Stimulated activated CD4-positive, alpha-beta T cell treated with anti-CD3 and anti-CD28 coated beads, Interleukin-1b, Interleukin-23, amount 100 ng/mL, for 1 hour (primary cell): ENCODE data around the gene PDIA4.
"Not testable (repeated sequence)": the region's sequence is repeated elsewhere in the genome, so short reads cannot be mapped to it uniquely, and the experiment has no call there.

Experiments used
- DNase-seq, 2 donors: peaks; one replicate each; pipeline ENCODE4 v3.0.0-alpha.2; 2020; ENCODE audit warnings: low read depth in 2 of 2

The PDIA4 gene

DNA sequence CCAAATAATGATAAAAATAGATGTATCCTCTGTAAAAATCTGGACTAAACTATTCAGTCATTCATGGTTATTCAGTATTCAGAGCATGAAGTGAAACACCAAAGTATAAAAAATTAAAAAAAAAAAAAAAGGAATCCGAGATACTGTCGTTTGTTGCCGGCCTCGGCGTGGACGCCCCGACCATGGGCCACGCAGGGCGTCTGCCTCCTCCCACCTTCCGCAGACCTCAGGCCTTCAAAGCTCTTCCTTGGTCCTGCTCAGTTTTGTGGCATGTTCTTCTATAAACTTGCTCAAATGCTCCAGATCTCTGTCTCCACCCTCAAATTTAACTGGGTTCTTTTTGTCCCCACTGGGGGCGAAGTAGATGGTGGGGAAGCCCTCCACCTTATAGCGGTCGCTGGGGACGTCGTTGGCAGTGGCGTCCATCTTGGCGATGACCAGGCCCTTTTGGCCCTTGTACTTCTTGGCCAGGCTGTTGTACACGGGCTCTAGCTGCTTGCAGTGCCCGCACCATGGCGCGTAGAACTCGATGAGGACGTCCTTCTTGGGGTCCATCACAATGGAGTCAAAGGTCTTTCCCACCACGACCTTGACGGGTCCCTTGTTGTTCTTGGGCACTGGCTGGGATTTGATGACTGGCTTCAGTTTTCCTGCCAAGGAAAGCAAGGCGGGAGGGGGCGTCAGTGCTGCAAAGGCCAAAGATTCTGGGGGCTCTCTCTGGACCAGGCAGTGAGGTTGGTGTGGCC lies 24.6 kb downstream of the PDIA4 start:
- no peak for DNase-seq

DNA sequence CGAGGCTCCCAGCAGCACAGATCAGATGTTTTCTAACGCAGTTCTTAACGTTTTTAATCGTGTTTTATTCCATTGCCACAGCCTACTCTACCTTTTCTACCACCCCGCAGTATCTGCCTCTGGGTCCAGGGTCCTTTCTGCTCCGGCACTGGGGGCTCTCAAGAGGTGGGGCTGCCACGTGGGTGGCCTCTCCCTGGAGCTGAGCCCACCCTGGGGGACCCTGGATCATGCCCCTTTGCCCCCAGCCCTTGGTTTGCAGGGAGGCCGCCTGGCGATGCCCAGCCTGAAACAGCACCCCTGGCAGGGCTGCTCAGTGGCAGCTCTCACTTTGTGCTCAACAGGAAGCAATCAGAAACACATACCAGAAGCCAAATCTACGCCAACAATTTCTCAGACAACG lies 25.3 kb downstream of the PDIA4 start:
- no peak for DNase-seq

DNA sequence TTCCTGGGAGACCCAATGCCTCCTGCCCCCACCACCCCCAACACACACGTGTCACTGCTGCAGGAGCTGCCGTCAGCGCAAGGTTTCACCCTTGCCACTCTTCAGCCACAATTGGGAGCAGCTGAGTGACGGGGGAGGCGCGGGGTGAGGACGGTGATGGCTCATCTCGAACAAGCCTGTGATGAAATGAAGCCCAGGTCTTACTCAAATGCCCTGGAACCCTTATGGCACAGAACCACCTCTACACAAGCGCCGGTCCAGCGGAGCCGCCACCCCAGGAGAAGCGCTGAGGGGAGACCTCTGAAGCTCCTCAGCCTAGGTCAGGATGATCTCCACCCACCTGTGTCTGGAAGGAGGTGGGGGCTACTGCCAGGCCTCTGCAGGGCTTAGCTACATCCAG lies 25.7 kb downstream of the PDIA4 start:
- no peak for DNase-seq

DNA sequence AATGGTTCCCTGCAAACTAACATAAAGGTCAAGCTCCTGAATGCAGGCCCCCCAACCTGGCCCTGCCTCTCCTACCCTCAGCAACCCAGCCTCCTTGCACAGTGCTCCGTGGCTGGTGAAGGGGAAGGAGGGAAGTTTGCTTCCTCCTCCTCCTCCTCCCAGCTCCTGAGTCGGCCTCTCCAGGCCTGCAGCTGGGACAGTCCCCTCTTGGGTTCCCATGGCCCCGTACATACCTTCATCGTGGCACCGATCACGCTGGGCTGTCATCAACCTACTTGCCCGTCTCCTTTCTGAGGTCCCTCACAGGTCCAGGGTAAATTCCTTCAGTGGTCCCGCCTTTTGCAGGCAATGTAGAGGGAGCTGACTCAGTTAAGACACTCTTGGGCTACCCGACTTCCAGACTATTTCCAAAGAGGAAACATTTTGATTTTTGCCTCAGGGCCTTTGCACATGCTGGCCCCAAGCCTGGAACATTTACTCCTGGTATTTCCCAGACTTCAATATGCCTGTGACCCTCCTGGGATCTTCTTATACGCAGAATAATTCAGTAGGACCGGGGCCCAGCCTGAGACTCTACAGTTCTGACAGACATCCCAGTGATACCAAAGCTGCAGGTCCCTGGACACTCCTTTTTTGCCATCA lies 26.8 kb downstream of the PDIA4 start:
- no peak for DNase-seq

DNA sequence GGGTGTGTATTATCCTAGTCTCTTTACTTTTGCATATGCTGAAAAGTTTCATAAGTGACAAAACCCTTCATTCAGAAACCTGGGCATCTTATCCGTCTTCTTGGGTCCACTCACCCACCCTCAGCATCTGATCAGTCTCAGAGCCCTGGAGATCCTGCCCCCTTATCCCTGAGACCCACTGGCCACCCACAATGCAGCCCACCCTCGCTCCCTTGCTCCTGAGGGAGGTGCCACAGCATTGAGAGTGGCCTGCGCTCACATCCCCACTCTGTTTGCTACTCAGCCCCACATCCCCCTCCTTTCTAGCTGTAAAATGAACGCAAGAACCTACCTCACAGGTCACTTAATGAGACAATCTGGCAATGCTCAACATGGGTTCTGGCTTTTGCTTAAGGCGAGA lies 27.3 kb downstream of the PDIA4 start:
- no peak for DNase-seq

DNA sequence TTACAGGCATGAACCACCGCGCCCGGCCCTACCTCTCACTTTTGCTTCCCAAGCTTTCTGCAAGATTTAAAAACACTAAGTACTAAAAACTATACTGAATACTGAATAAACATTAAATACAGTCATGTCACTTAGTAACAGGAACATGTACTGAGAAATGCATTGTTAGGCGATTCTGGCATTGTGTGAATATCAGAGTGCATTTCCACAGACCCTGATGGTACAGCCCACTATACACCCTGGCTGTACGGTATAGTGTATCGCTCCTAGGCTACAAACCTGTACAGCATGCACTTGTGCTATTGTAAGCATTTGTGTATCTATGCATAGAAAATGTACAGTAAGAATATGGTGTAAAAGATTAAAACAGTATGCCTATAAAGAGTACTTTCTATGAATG lies 29.1 kb downstream of the PDIA4 start:
- no peak for DNase-seq

DNA sequence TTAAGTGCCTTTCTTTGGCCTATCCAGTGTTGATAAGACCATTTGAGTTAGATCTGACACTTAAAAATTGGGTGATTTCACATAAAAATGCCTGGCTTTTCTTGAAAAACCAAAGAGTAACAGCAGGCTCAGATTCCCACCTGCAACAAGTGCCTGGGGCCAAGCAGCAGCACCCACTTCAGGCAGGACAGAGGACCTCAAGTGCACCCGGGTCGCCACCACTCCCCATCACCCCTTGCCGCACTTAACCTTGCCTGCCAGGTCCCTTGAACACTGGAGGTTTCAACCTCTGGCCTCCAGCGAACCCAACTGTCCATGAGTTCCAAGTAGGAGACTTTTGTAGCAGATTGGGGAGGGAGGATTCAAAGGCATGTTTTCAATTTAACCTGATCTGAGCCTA lies 30.8 kb downstream of the PDIA4 start:
- no peak for DNase-seq

DNA sequence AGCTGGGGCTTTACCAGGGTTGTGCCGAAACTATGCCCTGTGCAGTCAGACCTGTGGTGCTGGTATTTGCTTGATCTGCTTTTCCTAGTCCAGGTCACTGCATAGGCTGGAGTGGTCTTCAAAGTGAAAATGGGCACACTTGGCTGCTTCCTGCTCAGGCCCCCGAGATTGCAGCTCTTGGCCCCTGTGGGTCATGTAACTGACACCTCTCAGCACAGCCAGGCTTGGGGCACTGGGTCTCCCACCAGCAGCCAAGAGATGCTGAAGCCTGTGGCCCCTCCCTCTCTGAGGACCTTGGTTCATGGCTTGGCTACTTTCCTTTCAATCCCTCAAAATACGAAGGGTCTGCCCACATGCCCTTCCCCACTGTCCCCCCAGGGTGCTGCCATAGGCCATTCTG lies 33.7 kb downstream of the PDIA4 start:
- no peak for DNase-seq

DNA sequence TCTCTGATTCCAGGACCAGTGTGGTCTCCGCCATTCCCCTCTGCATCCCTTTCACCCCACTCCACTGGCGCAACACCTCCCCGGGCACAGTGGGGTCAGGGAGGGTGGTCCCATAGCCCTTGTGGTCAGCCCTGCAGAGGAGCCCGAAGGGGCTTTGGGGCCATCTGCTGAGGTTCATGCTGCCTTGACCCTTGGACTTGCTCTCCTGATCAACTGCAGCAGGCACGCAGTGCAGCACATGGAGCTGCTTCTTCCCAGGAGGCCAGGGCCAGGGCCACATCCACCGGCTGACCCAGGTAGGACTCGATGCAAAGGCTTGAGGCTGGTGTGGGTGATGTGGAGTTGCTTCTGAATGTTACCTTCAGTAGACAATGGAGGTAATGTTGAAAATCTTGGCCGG lies 35.1 kb downstream of the PDIA4 start:
- DNase-seq: no peak

DNA sequence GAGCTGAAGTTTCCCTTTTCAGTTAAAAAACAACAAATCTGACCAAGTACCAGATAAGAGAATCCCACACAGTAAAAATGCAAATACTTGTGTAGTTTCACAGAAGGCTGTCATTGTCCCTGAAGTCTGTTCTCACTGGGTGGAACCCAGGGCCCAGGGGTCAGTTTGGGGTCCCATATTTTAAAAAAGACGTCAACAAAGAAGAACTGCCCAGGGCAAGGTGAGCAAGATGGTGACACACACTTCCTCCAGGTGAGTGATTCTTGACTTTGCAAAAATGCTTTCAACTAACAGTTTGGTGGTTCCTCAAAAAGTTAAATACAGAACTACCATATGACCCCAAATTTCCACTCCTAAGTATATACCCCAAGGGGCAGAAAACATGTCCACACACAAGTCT lies 36.8 kb downstream of the PDIA4 start:
- DNase-seq: no peak

DNA sequence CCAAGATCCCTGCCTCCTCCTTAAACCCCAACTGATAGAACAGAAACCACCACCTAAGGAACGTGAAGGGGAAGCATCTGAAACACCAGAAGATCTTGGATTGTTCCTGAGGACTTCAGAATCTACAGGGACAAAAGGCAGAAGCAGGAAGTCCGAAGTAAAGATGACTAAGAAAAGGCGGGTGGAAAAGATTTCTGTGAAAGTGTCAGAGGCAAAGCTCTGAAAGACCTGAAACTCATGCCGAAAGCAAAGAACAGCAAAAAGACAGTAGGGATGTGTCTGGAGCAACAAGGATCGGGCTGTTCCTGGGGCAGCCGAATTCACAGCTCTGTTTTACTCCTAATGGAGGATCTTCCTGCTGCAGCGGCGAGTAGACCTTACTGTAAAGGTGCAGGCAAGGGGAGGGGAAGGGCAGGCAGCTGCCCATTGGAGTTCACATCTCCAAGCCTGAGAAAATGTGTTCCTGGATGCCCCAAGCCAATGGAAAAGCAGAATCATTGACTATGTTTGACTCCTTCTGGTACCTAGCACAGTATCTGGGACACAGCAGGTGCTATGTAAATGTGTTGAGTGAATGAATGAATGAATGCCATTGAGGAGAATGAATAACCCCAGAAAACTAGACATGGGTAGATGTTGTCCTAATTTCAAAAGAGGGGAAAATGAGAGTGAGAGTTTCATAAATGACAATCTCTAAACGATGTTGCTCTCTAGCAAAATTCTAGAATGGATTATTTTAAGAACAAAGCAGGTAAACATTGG lies 40.4 kb downstream of the PDIA4 start:
- DNase-seq: no peak

DNA sequence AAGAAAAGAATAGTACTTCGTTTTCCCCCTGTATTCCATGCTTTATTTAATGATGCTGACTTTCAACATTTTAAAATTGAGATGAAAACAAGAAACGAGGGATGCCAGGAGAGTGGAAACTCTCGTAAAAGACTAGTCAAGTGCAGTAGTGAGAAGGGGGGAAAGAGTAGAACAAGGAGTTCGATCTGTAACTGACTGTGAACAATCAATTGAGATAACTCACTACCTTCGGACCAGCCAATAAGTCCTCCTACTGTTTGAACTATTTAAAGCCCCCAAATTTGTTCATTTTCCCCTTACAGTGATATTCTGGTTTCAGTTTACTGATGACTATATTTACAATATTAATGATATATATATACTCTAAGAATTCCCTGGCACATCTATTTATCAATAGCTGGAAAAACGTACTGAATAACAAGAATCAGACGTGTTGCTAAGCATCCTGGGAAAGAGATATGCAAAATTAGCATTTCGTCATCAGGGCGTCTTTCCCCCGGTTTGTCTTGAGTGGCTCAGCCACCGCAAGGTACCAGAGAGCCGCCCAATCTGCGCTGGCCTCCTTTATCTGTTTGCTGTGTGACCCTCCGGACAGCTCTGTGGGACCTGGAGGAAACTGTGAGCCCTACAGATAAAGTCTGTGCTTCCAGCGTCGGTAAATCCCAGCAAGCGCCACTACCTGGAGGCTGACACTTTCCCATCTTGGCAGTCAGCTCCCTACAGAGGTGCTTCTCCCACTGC lies 41.1 kb downstream of the PDIA4 start:
- DNase-seq: peak; percentile 38 to 55

DNA sequence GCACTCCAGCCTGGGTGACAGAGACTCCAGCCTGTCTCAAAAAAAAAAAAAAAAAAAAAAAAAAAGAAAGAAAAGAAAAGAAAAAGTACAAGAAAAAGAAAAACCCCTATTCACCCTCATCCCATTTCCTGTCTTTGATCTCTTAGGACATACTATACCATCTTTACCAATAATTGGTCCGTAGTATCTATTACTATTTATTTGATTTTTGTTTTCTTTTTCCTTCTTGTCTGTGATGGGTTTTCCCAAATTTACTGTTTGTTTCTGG lies 41.6 kb downstream of the PDIA4 start:
- no peak for DNase-seq

DNA sequence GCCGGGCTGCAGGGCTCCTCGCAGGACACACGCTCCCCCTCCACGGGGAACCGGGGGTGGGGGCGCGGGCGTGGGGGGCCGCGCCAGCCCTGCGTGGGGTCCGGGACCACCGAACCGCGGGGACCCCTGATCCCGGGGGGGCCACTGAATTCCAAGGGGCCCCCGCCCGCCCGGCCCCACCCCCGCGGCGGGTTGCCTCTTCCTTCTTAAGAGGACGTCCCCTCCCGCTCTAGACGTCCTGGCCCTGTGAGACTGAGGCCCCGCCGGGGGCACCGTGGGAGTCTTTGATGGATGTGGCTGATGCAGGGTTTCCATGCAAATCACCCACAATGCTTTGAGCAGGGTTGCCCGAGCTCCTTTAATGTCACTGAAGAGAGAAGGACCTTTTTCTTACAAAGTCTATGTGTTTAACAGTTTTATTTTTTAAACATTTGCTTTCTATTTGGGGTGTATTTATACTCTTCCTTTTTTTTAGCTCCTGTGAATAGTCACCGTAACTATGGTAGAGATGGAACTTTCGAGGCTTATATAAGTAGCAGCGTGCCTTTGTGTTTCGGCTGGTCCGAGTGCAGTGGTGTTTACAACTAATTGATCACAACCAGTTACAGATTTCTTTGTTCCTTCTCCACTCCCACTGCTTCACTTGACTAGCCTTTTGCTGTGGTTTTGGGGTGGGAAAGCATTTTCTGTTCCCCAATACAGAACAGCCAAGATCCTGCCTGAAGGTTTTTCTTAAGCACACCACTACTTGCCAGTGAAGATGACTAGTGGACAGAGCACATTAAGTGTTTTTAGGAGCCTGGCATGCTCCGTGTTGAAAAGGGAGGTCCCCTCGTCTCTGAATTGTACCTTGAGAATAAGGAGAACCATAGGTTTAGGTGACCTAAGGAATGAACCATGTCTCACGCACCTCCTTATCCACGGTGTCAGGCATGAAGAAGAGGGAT lies 44.8 kb downstream of the PDIA4 start:
- DNase-seq: peak; percentile 55 to 64

DNA sequence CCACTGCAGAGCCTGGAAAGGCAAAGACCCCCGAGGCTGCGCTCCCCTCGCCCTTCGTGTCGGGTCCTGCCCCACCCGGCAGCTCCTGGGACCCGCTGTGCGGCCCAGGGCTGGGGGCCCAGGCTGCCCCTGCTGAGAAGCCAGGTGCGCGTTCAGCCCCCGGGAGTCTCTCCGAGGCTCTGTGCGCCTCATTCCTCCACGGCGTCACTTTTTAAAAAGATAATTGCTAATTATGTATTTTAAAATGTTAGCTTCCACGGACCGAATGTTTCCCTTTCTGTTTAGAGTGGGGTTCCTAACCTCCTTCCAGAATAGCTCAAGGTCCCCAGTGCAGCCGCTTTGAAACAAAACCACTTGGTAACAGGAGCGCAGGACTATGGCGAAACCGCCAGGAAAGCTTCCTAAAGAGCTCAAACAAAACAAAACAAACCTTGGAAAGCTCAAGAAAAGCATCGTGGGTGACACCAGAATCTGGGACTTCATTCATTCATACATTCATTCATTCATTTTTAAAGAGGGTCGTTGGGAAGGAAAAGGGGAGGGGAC lies 45.6 kb downstream of the PDIA4 start:
- DNase-seq: no peak

DNA sequence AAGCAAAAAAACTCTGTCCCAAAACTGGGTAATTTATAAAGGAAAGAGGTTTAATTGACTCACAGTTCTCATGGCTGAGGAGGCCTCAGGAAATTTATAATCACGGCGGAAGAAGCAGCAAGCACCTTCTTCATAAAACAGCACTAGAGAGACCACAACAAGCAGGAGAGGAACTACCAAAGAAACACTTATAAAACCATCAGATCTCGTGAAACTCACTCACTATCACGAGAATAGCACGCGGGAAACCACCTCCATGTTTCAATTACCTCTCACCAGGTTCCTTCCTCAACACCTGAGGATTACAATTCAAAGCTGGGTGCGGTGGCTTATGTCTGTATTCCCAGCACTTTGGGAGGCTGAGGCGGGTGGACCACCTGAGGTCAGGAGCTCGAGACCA lies 48.5 kb downstream of the PDIA4 start:
- no peak for DNase-seq

DNA sequence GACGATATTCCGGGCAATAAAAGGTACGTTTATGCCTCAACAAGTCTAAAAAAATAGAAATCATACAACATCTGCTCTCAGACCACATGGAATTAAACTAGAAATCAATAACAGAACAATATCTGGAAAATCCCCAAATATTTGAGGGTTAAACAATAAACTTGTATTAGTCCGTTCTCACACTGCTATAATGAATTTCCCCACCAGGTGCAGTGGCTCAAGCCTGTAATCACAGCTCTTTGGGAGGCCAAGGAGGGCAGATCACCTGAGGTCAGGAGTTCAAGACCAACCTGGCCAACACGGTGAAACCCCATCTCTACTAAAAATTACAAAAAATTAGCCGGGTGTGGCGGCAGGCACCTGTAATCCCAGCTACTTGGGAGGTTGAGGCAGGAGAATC lies 49.2 kb downstream of the PDIA4 start:
- DNase-seq: not testable (repeated sequence)

DNA sequence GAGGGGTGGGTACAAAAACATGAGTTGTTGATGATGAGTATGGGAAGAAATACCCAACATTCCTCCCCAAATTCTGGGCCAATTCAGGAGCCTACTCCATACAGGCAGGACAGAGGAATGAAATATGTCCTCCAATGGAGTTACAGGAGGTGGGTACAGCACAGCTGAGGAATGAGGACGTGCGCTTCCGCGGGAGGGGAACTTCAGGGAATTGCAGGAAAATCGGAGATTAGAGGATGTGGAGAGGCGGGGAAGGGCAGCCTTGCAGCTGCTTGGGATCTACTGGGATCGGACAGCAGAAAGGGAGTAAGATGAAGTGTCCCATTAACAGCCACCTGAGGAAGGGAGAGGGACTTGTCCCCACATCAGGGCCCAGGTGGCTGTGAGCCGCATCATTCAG lies 50.2 kb downstream of the PDIA4 start:
- no peak for DNase-seq

DNA sequence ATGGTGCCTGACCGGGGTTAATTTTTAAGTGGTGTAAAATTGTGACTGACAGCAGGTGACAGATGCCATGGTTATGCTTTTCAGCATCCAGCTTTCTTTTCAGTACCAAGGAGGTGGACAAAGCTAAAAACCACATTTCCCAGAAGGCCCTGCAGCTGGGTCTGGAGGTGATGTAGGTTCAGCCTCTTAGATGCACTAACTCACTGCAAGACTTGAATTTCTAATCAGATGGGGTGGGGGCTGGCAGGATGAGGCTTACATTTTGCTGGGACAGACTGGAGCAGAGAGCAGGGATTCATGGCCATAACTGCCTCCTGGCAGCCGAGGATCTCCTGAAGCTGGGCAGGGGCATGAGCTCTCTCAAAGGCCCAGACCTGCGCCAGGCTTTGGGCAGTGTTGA lies 52.4 kb downstream of the PDIA4 start:
- DNase-seq: no peak

DNA sequence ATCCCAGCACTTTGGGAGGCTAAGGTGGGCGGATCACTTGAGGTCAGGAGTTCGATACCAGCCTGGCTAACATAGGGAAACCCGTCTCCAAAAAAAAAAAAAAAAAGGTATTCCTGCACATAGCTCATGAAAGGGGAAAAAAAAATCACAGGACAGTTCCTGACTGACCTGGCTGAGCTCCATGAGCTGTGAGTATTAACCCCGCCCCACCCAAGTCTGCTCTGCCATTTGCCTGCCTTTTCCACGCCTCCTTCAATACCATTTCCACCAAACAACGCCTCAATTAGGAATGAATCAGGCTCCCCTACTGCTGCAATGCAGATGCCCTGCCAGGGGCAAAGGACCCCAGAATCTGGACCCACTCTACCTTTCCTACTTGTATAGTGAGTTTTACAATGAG lies 55.0 kb downstream of the PDIA4 start:
- DNase-seq: no peak

DNA sequence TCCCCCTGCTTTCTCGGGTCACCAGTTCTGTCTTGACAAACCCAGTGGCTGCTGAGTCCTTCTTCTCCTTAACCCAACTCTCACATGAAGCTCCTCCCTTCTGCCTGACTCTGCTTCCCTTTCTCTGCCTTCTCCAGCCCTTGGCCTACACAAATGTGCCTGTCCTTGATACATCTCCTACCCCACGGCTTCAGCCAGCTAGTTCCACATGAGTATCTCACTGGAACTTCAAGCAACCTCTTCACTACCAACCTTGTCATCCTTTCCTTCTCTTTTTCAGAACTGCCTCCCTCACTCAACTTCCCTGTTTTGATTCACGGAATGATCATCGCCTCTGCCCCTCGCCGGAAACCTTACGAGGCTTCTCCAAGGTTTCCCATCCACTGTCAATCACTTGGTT lies 55.9 kb downstream of the PDIA4 start:
- no peak for DNase-seq
